AML-193 (cell line): ENCODE measurements around the gene CAPZB.

Experiments
- DNase-seq, 2 experiments: peaks; one replicate each; lab custom pipeline; 2025; lab: John Stamatoyannopoulos, UW

CAPZB gene

GRCh38 chr1:19448491-19449439 is 36.6 kb downstream of the CAPZB start:
- no peak for DNase-seq

GRCh38 chr1:19447550-19447949 is 37.8 kb downstream of the CAPZB start:
- no peak for DNase-seq

- DNase-seq, result no peak
Measured at GRCh38 chr1:19445417-19446342, 39.7 kb downstream of the CAPZB start.

- no peak for DNase-seq
Measured at GRCh38 chr1:19444296-19445021, 40.9 kb downstream of the CAPZB start.

- DNase-seq, result no peak
Measured at GRCh38 chr1:19443326-19443725, 42.0 kb downstream of the CAPZB start.

- no peak for DNase-seq
Measured at GRCh38 chr1:19442154-19443096, 42.9 kb downstream of the CAPZB start.

- DNase-seq, result no peak
Measured at GRCh38 chr1:19441048-19441780, 44.1 kb downstream of the CAPZB start.

GRCh38 chr1:19439464-19440171 is 45.7 kb downstream of the CAPZB start:
- DNase-seq, result no peak

GRCh38 chr1:19438516-19439195 is 46.7 kb downstream of the CAPZB start:
- DNase-seq, result no peak

GRCh38 chr1:19437891-19438294 is 47.4 kb downstream of the CAPZB start:
- DNase-seq, result no peak

GRCh38 chr1:19436716-19437476 is 48.4 kb downstream of the CAPZB start:
- peak; percentile 72 to 73 for DNase-seq

GRCh38 chr1:19435851-19436455 is 49.4 kb downstream of the CAPZB start:
- no peak for DNase-seq

GRCh38 chr1:19435181-19435580 is 50.2 kb downstream of the CAPZB start:
- DNase-seq, result peak; percentile 70 to 77

- no peak for DNase-seq
Measured at GRCh38 chr1:19433719-19433998, 51.7 kb downstream of the CAPZB start.

- no peak for DNase-seq
Measured at GRCh38 chr1:19432943-19433718, 52.2 kb downstream of the CAPZB start.

GRCh38 chr1:19430121-19431068 is 54.9 kb downstream of the CAPZB start:
- DNase-seq, result no peak
